ENCODE results near the gene DCBLD2.

DCBLD2 gene

GRCh38 chr3:98788651-98789050 lies 112.8 kb downstream of the DCBLD2 start:
- DNase-seq = no peak

GRCh38 chr3:98787181-98787580 lies 114.3 kb downstream of the DCBLD2 start:
- no peak for DNase-seq

DNA sequence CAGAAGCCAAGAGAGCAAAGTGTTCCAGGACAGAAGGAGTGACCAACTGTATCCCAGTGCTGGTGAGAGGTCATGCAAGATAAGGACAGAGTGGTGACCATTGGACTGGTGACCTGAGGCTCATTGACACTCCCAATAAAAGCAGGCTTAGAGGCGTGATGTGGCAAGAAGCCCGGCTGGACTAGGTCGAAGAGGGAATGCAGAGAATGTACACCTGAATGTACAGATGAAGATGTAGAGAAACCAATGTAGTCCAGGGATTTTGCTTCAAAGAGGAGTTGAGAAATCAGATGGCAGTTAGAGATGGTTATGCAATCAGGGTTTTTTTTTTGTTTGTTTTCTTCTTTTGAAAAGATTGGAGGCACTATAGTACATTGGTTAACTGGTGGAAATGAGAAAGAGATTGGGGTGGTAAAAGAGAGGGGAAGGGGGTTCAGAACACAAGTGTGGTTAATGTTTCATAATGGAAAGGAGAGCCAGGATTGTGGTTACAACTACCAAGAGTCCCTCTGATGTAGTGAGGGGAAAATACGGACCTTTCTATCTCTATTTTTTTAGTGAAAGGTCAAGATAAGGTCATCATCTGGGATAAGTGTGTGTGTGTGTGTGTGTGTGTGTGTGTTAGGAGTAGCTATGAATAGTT lies 115.0 kb downstream of the DCBLD2 start:
- DNase-seq = no peak

GRCh38 chr3:98784666-98785600 lies 116.6 kb downstream of the DCBLD2 start:
- peak; percentile 14 for DNase-seq

- DNase-seq = no peak
Observed at GRCh38 chr3:98784042-98784441, 117.5 kb downstream of the DCBLD2 start.

DNA sequence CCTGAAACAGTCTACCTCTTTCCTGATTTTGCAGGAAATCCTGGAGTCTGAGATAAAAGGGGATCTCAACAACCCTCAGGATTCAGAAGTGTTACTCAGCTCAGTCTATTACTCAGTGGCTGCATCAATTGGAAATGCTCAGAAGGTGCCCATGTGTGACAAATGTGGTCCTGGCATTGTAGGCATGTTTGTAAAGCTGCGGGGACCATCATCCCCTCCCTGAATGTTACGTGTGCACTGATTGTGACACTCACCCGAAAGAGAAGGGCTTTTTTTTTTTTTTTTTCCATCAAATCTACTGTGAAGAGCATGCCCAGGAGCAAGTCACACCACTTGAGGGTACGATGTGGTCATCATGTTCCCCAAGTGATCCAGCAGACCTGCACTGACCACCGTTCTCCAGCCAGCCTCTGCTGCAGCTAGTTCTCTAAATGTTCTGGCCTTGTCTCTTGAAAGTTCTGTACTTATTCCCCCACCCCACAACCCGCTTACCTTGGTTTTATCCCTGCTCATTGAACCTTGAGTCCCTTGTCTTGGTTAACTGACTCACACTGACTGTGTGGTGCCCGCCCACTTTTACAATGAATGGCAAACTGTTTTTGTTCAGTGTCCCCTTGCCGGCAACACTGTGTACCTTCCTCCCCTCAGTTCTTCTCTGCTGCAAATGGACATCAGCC lies 118.5 kb downstream of the DCBLD2 start:
- no peak for DNase-seq

DNA sequence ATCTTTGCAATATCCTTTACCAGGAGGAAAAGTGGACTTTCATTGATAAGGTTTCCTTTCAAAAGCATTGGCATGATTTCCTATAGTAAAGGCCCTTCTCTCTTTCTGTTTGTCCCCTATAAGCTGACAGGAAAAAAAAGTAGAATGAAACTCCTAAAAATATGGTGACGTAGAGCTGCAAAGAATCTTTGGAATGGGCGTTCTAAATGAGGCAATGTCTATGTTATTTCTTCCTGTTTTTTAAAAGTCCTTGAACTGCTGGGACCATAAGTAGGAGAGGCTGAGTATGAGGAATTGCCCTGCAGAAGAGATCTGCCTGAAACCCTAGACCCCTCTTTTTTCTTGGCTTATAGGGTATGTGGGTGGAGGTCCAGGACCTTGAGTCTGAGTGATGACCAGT lies 121.2 kb downstream of the DCBLD2 start:
- no peak for DNase-seq

- no peak for DNase-seq
Observed at GRCh38 chr3:98779541-98780335, 121.8 kb downstream of the DCBLD2 start.

GRCh38 chr3:98778852-98779413 lies 122.6 kb downstream of the DCBLD2 start:
- DNase-seq = no peak

GRCh38 chr3:98778383-98778782 lies 123.1 kb downstream of the DCBLD2 start:
- no peak for DNase-seq

GRCh38 chr3:98777801-98778220 lies 123.7 kb downstream of the DCBLD2 start:
- DNase-seq = no peak

GRCh38 chr3:98777286-98777685 lies 124.2 kb downstream of the DCBLD2 start:
- no peak for DNase-seq

- no peak for DNase-seq
Observed at GRCh38 chr3:98776140-98776493, 125.4 kb downstream of the DCBLD2 start.

DNA sequence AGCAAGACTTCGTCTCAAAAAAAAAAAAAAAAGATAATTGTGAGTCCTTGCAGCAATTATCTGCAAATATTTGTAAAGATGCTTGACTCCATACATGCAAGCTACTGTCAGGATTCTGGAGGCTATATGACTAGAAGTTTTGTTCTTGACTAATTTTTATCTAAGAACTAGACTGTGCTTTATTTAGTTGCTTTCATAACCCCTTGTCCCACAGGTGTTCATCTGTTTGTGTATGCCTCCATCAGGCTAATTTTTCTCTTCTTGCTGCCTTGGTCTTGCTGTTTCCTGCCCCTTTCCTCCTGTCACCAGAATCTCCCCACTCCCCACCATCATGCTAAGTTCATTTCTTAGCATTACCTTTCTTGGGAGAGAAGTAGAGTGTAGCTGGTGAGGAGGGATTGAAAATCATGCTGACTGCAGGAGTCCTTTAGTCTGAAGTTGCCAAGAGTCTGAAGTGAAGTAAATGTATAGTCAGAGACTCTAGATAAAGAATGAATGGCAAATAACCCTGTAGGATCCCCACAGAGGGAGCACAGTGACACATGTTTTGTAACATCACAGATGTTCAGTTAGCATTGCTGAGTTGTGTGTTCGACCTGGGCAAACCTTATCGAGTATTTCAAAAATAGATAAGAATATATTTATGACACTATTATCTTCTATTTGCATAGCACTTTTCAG lies 125.9 kb downstream of the DCBLD2 start:
- no peak for DNase-seq

DNA sequence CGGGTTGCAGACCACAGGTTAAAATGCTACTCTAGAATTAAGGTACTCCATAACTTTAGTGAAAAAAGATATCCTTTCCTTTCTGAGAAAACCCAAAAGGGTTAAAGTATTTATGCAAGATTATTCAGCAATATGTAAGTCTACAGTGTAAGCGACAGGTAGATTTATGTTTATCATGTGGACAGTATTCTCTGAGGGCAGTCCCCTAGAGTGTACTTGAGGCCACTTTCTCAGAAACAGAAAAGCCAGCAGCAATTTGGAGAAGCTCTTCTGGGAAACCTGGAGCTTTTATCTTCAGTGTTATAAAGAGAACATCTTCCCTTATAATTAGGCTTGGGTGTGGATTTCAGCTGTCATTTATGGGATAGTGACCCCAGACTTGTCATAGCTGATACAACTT lies 129.5 kb downstream of the DCBLD2 start:
- DNase-seq = no peak

- DNase-seq = no peak
Observed at GRCh38 chr3:98770261-98771039, 131.0 kb downstream of the DCBLD2 start.

- no peak for DNase-seq
Observed at GRCh38 chr3:98769448-98769847, 132.0 kb downstream of the DCBLD2 start.

GRCh38 chr3:98768961-98769360 lies 132.5 kb downstream of the DCBLD2 start:
- DNase-seq = no peak

DNA sequence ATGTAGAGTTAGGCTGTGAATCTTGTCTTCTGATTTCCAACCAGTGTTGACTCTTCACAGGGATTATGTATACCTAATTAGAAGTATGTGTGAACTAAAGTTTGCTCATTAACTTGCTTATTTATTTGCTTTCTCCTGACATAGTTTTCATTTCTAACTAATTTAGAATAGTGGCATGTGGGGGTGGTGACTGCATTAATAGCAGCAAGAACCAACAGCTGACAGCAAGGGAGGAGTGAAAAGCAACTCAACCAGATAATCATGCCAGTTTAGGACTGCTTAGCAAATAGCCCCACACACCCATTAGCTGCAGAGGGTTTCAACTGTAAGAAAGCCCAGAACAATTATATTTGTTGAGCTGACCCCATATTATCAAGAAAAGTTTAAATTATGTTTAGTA lies 134.6 kb downstream of the DCBLD2 start:
- DNase-seq = no peak

- no peak for DNase-seq
Observed at GRCh38 chr3:98765721-98766120, 135.8 kb downstream of the DCBLD2 start.

DNA sequence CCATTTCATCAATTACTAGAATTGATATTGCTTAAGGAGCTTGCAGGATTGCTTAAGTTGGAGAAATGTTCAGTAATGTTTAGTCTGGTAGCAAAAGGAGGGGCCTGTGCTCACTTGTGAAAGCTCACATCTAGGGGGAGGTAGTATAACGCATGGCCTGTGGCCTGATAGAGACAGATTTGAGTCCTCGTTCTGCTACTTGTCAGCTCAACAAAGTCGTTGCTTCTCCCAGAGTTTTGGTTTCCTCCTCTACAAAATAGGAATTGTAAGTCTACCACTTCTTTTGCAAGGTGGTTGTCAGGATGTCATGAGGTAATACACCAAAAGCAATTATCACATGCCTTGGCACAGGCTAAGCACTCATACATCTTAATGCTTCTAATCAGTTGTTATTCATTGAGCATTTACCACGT lies 137.0 kb downstream of the DCBLD2 start:
- DNase-seq = no peak
